ENCODE results near the gene CD164. TPM values are rescaled to one million over a fixed set of nuclear protein-coding genes. Genes with fewer than 3 reads are reported as not detected.

CD164 gene
- total RNA-seq, 1 experiment from 2014 or later = 95.6 TPM

- Histone ChIP-seq H2AFZ (ENCODE audit: low read length) (no peak overlapping the region), H3K9me2 (replicated peaks; ENCODE audit: low read length) (no peaks in the 10 kb centered on the region), H3K79me2 (ENCODE audit: low read length) (no peaks in the 10 kb centered on the region), H3K9me3 (ENCODE audit: low read length) (no peaks in the 10 kb centered on the region), H3K4me2 (ENCODE audit: low read length) (no peak overlapping the region), H3K4me1 (ENCODE audit: insufficient read depth, low read length) (no peaks in the 10 kb centered on the region), H4K20me1 (ENCODE audit: low read length) (no peaks in the 10 kb centered on the region), H3K4me3 (ENCODE audit: low read length) (no peak overlapping the region), H3K9ac (ENCODE audit: low read length) (no peak overlapping the region), H3K27me3 (ENCODE audit: low read length) (no peaks in the 10 kb centered on the region), H3K27ac (ENCODE audit: low read length) (no peak overlapping the region), H3F3A (ENCODE audit: low read length, unreplicated experiment) (no peaks in the 10 kb centered on the region), H3K36me3 (ENCODE audit: low read depth, low read length) (no peaks in the 10 kb centered on the region)
- intact Hi-C loops (cut with micrococcal nuclease) = no loop called here
- ChIA-PET CTCF (no interaction called here), POLR2A (ENCODE audit: unreplicated experiment) (no interaction called here)
- ATAC-seq (no peak), DNase-seq (no peak)
- TF ChIP-seq EZH2phosphoT487 (IDR thresholded peaks at IDR 0.05; ENCODE audit: borderline replicate concordance, low read length) (no peak), EZH2 (IDR thresholded peaks at IDR 0.05; ENCODE audit: low read length, unreplicated experiment) (no peak), CTCF (conservative IDR thresholded peaks at IDR 0.05; ENCODE audit: low read depth, low read length) (no peak)
- no TSS peak for BruUV-seq (replicated peaks)
Measured at GRCh38 chr6:109316909-109317308, 65.4 kb downstream of the CD164 start.

Other genes starting within 250 kb of the CD164 start
- gene PPIL6, start 58.2 kb upstream of the CD164 start, total RNA-seq (2014; rRNA removed) = 0.62 and 2.1 TPM in 2 replicates
- gene SMPD2, start 58.3 kb upstream of the CD164 start, total RNA-seq (2014; rRNA removed) = 12.6 and 13.8 TPM in 2 replicates
- gene MICAL1, start 73.3 kb upstream of the CD164 start, total RNA-seq (2014; rRNA removed) = 9.1 and 17.9 TPM in 2 replicates
- 4.5 and 6.1 TPM in 2 replicates for gene ZBTB24, start 100.8 kb upstream of the CD164 start, total RNA-seq (2014; rRNA removed)

Data from PC-3 (cell line).